HG02798 (cell line): Measurements from ENCODE around the gene NUP214.

Experiments used
- ATAC-seq: cut with Tn5 transposase; IDR thresholded peaks from one replicate; pipeline ENCODE4 v1.9.1; 2021; ENCODE audit warnings: mild to moderate bottlenecking; ENCODE audit not compliant: unreplicated experiment, poor library complexity

Gene NUP214

DNA sequence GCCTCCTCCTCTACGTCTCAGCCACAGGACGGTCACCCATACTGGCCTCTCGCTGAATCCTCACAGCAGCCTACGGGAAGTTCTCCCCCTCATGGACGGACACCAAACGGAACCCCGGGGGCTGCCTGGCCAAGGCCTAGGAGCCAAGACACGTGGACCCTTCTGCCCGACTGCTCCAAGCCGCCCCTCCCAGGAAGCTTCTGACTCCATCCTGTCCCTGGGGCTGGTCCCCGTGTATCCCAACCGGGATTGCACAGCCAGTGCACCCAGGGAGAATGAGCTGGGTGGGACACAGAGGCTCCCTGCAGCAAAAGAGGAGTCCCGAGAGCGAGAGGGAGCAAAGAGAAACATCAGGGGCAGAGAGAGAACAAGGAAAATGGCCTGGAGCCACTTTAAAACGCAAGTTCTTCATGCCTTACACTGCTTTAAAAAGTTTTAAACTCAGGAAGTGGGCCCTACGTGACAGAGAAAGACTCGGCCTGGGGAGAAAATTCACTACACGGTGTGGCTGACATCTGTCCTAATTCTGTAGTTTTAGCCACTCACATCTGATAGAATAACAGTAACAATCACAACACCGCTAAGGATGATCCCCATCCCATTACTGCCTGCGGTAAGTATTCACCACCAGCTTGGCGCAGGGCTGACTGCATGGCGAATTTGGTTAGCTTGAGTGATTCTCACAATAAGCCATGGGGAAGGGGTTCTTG lies 147.9 kb downstream of the NUP214 start:
- ATAC-seq = no peak

DNA sequence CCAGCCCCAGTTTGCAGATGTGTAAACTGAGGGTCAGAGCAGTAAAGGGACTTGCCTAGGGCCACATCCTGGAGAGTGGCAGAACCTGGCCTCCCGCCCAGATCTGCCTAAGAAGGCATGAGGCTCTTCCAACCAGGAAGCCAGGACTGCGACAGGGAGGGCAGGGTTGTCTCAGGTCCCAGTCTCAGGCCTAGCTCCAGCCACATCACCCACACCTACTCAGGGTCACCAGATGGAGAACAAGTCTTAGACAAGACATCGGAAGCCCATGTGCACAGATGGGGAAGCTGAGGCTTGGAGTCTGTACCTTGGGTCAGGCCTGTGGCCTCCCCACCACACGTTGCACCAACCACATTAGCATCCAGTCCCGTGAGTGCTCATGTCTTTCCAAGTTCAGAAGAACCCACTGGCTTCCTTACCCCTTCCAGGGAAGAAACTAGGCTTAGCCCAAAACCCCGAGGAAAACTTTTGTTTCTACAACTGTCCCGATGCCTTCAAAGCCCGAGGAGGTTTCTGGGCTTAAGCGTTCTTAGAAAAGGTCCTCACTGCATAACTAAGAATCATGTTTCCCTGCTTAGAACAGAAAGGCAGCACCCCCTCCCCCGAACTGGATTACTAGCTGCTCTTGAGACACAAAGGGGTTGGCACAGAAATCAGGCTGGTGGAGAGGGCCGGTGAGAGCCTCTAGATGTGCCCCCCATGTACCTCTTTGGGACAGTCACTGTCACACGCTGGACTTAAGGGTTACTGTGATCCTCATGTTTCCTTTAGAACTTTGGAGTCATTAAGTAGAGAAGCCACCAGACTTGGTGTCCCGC lies 148.7 kb downstream of the NUP214 start:
- no peak for ATAC-seq

DNA sequence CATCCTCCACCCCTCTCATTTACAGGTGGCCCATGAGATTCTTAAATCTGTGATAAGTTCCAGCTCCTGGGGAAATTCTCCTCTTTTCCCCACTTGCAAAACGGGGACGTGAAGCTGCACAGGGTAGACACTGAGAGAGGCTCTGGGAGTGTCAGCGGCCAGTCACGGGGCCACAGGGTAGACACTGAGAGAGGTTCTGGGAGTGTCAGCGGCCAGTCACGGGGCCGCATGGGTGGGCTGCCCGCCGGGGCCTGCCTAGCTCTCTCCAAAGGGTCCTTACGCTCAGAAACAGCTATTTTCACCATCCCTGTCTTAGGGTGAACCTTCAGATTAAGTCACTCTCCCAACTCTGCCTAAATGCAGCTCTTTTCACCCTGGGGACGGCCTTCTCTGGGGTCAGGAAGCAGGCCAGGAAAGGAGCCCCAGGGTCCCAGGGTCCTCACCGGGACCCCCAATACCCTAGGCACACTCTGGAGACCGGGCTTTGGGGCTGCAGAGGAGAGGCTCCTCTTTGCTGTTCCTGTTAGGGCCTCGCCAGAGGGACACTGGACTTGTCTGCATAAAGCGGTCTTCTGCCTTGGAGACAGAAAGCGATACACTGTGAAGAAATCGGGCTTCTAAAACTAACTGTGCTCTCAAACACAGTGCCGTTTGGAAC lies 149.4 kb downstream of the NUP214 start:
- no peak for ATAC-seq

DNA sequence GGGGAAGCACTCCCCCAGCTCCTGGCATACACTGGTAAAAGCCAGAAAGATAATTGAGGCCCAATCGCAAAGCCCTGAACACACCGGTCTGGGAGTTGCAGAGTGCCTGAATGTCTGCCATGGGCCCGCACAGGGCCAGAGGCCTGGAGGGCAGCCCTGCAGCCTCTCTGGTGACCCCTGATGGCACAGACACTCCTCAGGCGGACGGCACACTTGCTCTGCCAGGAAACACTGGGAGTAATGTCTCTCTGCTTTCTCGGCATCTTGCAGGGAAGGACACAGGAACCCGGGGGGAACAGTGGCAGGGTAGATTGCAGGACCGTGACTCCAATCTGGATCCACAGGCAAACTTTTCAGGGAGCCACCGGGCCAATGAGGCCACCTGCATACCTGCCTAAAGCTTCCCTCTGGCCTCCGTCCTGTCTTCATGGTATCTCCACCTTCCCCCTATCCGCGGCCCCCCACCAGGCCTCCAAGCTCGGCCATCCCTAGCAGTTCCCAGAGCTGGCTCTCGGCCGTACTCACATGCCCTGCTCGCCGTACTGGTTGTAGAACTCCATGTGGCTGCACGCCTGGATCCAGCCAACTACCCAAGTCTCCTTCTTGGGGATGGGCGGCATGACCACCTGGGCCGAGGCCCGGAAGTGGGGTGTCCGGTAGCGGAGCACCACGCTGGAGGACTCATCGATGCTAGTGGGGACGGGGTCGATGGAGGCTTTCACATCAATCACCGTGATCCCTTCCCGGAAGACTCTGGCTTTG lies 150.1 kb downstream of the NUP214 start:
- ATAC-seq = no peak

DNA sequence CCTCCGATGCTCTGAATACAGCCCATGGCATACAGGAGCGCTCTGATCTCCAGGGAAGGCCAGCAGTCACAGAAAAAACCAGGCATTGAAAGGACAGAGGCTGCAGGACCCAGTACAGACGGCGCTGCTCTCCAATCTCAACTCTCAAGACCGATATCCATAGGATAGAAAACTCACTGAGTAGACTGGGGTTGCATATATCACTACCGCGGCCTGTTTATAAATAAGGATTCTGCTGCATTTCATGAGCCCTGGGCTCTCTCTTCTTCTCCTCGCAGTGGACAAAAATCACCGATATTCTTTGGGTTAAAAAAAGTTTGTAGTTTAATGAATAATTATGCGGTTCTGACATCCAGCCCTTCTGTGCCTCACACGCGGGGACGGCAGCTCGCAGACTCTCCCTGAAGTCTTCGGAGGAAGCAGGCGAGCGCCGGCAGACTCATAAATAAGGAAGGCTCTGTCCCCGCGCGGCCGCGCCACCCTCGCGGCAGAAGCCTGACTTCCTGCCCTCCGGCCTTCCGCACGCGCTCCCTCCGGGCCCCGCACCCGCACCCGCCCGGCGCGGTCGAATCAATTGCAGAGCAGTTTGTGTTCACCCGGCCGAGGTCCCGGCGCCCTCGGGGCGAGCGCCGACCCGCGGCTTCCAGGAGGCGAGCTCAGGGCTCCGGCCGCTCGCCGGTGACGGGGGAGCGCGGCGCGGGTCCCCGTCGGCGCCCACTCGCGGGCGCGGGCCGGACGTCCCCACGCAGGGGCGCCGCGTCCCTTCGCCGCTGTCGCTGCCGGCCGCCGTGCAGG lies 150.9 kb downstream of the NUP214 start, which contains the start of gene FAM78A:
Gene FAM78A, minus strand, starts transcription at position 417 of the 795 bp plus-strand sequence. Its CDS starts 331 bp downstream, at position 86.
- peak; percentile 18 for ATAC-seq

DNA sequence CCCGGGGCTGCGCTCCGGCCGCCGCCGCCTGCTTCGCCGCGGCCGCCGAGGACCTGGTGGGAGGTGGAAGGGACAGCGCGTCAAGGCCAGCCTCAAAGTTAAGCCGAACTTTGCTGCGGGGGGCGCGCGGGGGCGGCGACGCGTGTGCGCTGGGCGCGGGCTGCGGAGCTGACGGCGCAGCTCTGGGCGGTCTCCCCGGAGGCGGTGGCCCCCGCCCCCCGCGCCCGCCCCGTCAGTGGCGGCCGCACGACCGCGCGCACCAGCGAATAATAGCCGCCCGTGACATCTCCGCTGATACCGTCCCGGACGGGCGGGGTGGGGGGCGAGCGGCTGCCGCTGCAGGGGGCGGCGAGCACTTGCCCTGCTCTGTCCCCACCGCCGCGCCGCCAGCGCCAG lies 151.5 kb downstream of the NUP214 start:
- ATAC-seq = peak; percentile 11

DNA sequence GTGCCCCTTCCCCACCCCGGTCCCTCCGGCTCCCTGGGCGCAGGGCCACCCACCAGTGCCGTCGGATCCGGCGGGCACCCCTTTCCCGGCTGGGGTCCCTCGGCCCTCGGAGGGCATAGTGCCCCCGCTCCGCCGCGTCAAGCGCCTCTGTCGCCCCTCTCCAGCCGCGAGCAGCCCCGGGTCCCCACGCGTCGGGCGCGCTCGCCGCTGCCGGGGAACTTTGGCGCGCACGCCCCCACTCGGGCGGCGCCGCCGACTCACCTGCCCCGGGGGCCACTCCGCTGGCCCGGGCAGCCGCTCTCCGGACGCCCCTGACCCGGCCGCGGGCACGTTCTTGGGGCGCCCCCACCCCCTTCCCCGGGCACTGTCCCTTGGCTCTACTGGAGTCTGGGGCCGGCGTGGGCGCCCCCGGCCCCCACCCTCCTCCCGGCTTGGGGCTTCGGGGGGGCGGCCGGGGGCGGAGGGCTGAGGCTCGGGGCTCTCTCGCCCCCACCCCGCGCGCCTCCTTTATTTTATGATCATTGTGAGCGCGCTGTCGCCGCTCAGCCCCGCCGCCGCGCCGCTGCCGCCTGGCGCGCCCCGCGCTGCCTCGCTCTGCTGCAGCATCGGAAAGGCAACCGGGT lies 152.0 kb downstream of the NUP214 start:
- peak; percentile 11 for ATAC-seq

DNA sequence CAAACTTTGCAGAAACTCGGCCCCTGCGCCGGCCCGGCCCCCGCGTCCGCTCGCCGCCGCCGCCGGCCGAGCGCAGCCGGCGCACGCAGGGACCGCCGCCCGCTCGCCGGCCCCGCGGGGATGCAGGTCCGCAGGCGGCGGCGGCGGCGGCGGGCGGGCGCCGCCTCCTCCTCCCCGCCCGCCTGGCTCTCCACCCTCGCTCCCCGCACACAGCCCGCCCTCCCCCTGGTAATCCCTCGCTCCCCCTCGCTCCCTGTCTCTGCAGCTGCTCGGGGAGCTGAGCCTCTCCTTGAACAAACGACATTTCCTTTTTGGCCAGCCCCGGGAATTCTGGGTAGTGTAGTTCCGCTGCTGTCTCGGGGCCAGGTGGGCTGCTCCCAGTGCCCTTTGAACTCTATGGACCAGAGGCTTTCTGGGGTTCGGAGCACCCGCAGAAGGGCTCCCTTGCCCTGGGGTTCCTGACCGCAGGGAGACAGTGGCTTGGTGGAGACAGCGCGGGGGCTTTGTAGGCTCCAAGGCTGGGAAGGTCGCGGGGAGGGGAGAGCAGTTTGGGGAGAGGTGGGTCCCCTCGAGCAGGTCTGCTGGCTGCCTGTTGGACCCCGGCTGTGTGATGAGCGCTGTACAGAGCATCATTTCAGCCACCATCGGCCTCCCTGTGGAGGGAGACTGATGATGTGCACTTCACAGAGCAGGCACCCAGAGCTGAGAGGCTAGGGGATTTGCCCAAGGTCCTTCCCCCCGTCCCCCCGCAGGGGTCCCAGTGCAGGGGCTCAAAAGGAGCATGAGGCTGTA lies 152.7 kb downstream of the NUP214 start:
- peak; percentile 30 for ATAC-seq

DNA sequence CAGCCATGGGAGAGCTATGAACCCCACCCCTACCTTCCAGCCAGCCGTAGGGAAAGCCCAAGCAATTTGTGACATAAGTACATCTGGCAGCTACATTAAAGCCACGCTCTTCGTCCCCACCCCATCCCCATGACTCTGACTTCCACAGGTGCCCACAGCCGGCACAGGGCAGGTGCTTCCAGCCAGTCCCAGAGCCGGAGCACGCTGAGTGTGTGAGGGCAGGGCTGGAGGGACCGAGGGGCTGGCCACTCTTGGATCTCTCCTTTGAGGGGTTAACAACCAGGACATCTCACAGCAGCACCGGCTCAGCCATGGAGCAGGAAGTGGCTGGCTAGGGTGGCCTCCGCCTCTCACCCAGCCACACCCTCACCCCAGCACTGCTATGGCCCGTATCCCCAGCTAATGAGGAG lies 153.3 kb downstream of the NUP214 start:
- no peak for ATAC-seq

DNA sequence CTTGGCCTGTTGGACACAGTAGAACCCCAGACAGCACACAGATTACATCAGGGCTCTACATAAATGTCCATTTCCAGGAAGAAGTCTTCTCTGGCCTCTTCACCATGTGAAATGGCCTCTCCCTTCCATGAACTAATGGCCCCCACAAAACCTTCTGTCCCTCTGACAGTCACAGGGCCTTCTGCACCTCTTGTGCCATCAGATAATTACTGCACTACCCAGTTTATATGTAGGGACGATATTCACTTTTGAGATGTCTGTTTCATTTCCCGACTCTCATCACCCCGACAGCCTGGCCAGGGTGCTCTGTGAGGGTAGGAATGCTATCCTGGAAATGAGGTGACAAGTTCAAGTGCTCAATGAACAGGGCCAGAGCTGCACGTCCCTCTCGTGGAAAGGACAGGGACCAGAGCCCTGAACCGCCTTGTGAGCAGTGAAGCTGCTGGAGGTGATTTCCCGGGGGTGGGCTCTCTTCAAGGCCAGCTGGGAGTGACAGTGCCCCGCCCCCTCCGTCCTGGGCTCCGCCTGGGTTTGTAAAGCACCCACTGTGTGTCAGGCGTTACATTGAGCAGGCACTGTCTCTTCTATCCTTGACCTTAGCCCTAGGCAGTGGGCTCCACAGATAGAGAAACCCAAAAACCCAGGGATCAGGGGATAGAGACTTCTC lies 153.9 kb downstream of the NUP214 start:
- no peak for ATAC-seq

DNA sequence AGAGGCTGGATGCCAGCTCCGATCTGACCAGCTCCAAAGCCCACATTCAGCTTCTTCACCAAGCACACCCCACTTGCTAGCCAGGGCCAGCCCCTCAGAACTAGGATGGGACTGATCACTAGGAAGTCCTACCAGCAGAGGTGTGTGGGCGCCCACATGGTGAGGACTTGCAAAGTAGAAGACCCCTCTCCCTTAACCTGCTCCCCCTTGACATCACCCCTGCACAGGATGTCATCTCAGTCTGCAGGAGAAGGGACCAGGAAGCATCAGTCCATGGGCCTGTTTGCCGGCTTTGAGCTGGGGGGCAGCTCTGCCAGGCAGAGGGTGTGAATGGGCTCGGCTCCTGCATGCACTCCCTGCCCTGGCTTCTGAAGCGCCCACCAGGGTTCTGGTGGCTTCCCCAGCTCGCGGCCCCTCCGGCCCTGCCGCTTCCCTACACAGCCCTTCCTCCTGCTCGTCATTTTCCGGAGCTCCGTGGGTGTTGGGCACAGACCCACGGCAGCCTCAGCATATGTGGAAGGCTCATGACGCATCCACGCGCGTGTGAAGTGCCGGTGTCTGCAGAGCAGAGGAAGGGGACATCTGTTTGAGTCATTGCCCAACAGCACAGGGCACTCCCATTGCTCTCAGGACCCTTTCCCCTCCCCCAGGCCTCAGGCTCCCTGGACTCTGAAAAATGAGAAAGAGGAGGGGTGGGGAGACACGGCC lies 154.6 kb downstream of the NUP214 start:
- no peak for ATAC-seq

DNA sequence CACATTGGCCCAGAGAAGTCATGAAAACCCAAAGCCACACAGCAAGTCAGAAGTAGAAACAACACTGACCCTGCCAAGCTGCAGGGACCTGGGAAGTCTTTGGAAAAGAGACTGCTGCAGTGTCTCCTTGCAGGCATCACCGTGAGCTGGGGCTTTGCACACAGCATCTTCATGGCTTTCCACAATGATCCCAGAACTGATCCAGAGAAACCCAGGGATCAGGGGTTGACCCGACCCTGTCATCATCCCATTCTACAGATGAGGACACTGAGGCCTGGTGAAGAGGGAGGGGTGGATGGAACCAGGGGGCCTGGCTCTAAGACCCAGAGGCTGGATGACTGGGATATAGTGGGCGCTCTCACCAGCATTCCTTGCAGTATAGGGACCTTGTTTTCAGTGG lies 155.3 kb downstream of the NUP214 start:
- no peak for ATAC-seq

DNA sequence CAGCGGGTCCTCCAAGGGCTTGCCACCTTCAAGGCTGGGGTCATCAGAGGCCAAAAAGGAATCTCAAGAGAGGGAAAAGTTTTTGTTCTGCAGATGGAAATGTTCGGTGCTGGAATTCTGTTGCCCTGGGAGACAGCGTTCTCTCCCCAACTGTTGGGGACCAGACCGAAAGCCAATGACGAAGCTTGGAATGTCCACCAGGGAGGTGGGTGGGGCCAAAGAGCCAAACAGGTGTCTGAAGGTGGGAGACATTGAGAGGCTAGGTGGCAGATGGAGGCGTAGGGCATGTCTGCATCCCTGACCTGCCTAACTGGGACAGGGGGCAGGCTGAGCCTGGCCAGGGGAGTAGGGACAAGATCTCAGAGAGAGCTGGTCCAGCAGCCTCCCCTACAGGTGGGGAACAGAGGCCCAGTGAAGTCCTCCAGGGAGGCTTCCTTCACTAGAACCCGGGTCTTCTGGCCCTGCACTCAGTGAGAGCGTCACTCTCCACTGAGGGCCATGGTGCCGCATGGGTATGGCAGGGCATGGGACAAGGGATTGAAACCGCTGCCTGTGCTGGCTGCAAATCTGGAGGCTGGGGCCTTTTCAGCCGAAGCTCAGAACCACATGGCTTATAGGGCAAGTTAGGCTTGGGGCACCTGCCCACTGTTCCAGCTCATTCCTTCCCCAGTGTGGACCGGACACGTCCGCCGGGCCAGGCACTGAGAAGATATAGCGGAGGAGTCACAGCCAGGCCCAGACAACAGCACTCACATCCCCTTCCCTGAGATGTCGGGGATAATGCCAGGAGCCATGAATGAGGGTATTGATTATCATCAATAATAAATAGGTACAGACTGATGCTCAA lies 156.0 kb downstream of the NUP214 start:
- no peak for ATAC-seq

DNA sequence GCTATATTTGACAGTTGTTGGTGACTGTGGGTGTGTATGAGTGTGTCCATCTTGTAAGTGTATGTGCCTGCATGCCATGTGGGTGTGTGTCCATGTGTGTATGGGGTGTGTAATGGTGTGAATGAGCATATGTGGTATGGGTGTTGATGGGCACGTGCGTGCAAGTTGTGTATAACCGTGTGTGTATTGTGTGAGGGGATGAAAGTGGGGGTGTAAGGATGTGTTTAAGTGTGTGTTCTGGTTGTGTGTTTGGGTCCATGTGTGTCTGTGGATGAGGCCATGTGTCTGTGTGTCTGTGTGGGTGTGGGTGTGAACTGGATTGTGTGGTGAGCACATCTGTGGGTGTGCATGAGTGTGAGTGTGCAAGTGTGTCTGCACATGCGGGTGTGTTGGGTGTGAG lies 156.8 kb downstream of the NUP214 start:
- no peak for ATAC-seq

DNA sequence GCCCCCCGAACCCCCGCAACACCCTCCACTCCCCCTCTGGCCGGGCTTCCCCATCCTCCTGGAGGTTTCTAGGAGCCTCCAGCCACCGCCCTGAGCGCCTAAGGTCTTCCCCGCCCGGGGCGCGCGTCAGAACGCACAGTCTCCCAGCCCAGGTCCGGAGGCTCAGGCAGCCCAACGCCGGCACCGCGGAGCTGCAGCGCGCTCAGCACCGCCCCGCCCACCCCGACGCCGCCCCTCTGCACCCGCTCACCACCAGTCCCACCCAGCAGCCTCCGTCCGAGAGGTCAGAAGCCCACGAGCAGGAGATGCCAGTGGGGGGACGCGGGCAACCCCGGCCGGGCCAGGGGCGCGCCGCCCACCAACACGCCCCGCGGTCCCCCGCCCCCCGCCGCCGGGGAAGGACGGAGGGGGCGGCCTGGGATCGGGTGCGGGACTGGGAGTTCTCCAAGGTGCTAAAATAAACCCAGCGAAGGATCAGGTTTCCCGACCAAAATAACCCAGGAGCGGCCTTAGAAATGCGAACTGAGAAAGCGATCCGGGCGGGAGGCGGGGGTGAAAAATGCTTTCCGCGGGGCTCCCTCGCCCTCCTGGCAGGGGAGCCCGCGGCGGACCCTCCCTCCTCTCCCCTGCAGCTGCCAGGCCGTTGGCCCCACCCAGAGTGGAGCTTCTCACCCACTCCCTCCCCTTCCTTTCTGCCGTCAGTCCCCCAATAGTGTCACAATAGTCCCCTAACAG lies 157.5 kb downstream of the NUP214 start:
- ATAC-seq = no peak
